Amniotic stem cell (primary cell): ENCODE results near the gene IL1RAPL1.
"Not testable (repeated sequence)": the region's sequence is repeated elsewhere in the genome, so short reads cannot be mapped to it uniquely, and the experiment has no call there.

Source experiments
- DNase-seq: peaks from one replicate; lab custom pipeline; 2025; lab: John Stamatoyannopoulos, UW

Gene IL1RAPL1

DNA sequence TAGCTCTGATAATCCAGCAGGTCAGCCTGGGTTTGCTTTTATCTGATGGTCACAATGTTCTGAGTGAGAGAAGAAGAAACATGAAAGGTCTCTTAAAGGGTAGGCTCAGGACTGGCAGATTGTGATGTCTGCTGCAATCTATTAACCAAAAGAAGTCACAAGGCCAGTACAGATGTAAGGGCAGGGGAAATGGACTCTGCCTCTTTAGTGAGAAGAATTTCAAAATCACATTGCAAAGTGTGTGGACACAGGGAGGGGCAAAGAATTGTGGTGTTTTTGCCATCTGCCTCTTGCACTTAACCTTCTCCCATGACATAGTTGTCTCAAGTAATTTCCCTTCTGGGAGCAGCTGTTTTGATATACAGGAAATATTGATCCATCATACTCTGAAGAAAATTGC lies 40.9 kb downstream of the IL1RAPL1 start:
- DNase-seq: no peak

DNA sequence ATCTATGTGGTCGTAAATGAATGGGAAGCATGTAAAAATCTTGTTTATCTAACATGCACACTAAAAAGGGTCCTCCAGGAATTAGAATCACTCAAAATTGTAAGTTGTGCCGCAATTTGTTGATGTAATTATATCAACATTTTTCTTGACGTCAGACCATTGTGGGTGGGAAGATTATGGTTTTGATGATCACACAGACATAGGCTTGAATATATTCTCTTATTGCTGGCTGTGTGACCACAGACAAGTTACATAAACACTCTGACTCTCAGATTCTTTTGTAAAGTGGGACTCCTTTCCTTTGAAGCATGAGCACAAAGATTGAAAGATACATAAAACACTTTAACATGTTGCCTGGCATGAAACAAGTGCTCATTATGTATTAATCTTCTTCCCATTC lies 51.5 kb downstream of the IL1RAPL1 start:
- DNase-seq: no peak

DNA sequence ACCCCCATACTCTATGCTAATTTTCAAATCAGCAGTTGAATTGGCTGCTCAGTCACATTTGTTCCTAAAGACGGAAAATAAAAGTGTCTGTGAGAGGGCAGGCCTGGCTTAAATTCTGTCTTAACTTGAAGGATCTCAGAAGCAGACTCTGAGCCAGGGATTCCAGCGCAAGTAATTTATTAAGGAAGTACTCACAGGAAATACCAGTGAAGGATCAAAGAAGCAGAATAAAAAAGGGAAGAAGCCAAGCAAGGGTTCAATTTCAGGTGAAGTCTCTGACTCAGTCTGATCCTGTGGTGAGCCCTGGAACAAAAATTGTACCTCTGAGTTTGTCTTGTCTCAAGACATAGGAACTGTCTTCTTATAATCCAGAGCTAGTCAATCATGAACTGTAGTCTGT lies 52.2 kb downstream of the IL1RAPL1 start:
- DNase-seq: no peak

DNA sequence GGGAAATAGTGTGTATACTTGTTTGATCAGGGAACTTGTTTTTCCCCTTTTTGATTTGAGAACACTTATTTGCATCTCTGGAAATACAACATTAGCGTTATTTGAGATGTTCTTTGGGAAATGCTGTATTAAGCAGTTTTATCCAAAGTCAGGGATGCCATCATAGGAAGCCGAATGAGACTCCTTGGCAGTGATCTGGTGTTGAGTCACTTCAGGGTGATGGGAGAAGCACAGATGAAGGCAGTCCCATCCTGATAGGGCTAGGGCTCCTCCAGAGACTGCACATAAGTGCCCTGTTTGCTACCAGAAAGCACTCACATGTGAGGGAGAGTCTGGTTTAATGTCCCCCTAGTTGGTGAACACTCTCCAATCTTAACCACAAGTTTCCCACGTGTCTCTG lies 62.3 kb downstream of the IL1RAPL1 start:
- DNase-seq: no peak

DNA sequence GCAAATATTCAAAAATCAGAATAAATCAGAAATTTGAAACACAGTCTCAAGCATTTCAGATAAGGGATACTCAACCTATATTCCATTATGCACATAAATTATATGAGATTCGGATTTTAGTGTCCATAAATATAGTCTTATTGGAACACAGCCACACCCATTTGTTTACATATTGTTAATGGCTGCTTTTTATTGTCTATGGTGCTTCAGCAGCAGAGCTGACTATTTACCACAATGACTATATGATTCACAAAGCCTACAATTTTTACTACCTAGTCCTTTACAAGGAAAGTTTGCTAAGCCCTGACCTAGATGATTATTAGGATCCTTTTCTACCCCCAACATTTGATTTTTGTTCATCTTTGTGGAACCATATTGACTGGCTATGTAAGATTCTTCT lies 63.9 kb downstream of the IL1RAPL1 start:
- no peak for DNase-seq

DNA sequence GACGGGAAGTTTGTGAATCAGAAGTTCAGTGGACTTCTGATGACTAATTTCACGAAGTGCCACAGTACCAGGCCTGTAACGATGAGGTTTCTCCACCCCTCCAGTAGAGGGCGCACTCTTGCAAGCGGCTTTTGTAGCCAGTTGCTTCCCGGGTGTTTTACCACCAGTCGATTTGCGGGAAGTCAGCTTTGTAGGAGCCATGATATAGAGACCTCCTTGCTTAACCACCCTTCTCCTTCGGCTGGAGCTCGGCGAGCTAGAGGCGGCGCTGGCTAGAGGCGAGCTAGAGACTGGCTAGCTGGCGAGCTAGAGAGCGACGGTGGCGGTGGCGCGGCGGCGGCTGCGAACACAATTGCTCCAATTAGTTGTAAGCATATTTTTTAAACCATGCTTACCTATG lies 72.0 kb downstream of the IL1RAPL1 start:
- no peak for DNase-seq

DNA sequence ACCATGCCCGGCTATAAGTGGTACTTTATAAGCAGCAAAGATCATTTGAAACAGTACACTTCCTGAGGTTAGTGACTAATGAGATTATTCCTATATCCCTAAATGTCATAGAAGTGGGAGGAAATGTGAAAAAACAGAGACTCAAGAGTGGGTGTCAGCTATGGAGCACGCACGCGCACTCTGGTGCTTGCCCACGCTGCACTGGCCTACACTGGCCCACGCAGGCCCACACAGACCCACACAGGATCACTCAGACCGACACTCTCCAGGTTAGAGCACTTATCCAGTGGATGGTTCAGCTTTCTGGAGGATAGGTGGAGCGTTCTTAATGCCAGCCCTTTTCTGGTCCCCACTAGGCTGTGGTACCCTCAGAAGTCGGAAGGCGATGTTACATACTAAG lies 78.5 kb downstream of the IL1RAPL1 start:
- no peak for DNase-seq

DNA sequence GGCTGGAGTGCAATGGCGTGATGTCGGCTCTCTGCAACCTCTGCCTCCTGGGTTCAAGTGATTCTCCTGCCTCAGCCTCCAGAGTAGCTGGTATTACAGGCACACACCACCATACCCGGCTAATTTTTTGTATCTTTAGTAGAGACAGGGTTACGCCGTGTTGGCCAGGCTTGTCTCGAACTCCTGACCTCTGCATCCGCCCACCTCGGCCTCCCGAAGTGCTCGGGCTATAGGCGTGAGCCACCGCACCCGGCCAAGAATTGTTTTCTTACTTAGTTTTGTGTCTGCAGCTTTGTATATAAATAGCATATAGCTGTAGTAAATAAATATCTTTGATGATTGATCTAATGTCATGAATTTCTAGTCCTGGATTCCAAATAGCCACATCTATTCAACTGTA lies 81.1 kb downstream of the IL1RAPL1 start:
- DNase-seq: no peak

DNA sequence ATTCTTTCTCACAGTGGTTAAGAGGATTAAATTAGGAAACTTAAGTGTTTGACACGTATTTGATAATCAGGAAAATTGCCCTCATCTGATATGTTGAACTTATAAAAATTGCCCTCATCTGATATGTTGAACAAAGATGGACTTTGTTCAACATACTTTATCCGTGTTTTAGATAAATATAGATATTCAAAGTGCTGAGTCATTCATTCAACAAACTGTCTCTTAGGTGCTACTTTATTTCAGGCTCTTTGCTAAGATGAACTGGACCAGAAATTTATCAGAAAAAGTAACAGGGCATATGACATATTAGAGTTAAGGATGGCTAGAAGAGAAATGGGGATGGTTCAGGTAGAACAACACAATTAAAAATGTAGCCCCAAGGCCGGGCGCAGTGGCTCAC lies 81.7 kb downstream of the IL1RAPL1 start:
- DNase-seq: no peak

DNA sequence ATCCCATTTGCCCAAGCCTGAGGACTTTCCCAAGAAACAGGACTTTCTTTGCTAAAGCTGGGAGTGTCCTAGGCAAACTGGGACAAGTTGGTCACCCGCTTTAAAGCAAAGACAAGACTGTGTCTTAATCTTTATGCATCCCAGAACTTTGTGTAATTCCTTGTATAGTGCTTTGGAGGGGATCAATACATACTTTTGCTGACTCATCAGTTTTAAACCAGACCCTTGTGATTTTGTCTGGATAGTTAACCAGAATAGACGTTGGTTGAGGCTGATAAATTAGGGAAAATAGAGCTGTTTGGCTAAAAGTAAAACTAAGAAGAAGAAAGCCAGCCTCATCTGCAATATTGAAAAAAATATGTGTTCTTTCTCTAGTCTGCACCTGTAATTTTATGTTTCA lies 82.8 kb downstream of the IL1RAPL1 start:
- DNase-seq: no peak

DNA sequence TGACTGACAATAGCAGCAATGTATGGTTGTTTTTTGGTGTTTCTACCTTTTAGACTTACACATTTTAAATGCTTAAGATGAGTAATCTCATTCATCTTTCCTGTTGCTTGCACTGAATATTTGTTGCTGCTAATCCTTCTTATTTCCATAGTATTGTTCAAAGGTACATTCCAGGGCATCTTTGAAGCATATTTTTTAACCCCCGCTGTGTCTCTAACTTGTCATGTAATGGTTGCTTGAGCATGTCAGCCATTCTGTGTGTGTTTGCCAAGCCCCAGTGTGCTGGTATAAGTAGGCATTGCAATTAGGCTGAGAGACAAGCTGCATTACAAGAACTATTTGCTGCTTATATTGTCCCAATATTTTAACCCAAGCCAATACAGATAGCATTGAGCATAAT lies 87.9 kb downstream of the IL1RAPL1 start:
- no peak for DNase-seq

DNA sequence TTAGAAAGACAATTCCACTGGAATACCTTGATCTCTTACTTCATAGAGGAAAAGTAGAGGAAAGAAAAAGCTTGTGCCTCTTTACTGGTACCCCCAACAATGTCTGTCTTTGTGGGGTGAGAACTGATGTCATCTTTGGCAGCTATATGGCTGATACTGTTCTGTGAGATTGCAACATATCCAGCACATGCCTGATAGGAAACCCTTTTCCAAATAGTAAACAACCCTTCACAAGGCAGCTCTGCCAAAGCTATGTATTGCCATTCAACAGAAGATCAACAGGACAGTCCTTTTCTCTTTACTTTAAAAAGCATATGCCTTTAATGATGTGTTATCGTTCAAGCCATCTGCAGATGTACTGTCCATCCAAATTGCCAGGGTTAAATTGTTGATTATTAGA lies 105.9 kb downstream of the IL1RAPL1 start:
- no peak for DNase-seq

DNA sequence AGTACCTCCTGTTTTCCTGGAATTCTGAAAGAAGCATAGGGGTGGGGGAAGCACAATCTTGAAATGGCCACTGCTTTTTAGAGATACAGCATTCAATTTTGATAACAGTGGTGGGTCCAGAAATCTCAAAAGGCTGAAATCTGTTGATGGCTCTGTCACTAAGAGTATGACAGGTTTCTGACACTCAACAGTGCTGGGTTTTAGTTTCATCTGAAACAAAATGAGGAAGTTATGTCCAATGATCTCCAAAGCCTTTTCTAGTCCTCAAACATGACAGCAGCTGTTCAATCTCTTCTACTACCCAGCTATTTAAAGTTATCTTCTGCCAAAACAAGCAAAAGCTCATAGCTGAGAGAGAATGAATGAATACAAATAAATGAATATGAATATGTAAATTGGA lies 110.5 kb downstream of the IL1RAPL1 start:
- no peak for DNase-seq

DNA sequence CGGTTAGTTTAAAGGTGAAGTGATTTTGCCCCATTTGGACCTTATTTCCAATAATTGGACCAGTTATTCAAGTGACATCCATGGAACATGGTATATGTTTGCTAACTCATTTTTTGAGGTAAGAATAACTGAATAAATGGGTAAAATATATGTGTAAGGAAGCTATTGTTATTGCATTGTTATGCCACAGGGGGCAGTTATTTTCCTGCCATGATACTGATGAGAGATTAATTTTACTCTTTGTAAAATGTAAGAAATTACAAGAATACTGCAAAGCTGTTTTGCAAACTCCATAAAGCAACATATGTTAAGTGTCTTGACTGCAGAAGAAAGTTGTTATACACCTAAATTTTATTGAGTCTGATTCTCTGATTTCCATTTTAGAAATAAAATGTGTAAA lies 114.0 kb downstream of the IL1RAPL1 start:
- no peak for DNase-seq

DNA sequence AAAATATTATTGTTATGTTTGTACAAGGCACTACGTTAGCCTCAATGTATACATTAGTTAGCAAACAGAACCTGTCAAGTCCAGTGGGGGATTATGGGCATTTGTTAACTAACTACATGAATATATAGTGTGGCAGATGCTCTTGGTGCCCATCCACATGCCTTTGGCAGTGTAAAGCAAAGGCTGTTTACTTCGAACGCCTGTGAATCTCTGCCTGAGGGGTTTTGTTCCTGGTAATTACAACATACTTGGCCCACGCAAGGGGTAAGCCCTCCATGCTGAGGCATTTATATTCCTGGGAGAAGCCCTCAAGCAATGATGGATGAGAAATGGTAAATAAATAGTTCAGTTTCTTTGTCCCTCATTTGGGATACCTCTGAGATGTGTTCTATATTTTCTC lies 119.7 kb downstream of the IL1RAPL1 start:
- DNase-seq: no peak

DNA sequence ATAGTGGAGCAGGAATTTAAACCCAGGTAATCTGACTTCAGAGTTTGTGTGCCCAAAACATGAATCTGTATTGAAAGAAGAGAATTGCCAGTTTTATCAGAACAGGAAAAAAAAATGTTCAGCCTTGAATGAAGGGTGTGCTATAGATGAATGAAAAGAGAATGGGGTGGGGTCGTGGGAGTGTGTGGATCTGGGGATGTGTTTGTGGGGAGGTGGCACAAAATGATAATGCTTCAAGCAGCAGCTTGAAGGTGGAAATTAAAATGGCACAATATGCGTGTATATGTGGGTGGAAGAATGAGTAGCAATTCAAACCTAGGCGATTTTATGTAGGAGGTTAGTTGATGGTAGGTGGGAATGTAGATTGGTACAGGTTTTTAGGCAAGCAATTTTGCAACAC lies 122.2 kb downstream of the IL1RAPL1 start:
- no peak for DNase-seq

DNA sequence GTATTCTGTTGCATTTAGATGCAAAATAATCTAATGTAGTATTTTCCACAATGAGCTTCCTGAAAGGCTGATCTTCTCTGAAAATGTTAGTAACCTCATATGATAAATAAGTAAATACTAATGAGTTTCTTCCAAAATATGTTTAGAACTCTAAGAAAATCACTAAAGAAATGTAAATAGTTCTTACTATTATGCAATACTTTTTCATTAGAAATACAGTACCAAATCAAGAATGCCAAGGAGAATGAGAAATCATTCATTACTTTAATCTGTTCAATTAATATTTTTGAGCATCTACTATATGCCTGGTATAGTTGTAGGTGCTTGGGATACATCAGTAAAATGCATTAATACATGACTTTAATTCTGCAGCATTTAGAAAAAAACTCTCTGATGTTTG lies 130.6 kb downstream of the IL1RAPL1 start:
- no peak for DNase-seq

DNA sequence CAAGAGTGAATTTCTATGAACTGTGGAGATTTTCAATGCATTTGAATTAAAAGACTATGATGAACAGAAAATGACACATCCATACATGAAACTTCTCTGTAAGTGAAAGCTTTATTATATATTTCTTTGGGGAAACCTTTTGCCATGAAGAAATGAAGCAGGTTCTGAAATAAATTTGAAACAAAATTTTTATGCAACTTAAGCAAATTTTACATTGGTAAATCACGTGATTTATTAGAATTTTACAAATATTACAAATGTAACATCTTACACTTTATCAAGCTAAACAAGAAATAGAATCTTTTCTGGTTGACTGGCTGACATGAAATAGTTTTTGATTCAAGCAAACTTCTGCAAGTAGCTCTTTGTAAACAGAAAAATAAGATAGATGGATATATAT lies 131.2 kb downstream of the IL1RAPL1 start:
- DNase-seq: no peak

DNA sequence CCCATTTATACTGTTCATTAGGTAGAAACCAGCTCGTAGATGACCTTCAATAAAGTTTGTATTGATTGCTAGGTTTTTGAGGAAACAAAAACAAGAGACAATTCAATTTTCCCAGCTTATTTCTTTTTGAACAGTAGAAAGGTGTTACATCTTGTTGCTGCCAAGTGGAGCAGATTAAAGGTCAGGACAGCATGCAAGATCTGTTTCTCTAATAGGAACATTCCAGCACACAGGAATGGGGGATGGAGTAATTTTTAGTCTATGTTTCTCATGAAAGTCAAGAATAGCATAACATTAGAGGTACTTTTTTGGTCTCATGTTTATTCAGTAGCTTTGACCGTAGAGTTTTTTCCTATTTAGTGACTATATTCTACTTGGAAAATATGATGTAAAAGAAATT lies 132.4 kb downstream of the IL1RAPL1 start:
- no peak for DNase-seq

DNA sequence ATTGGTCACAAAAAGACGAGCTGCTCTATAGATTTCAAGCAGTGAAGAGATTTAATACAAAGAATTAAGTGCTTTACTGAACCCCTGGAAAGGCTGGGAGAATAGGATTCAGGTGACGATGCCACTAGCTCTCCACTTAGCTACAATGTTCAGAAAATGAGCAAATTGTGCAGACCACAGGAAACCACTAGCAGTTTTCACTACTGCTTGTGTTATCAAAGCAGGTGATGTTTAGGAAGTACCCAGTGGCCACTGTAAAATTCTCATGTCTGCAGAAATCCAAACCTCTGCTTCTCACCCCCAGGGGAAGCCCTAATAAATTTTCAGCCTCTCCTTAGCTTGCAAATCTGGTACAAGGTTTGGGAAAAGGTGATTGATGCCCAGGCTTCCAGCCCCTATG lies 165.1 kb downstream of the IL1RAPL1 start:
- DNase-seq: no peak

DNA sequence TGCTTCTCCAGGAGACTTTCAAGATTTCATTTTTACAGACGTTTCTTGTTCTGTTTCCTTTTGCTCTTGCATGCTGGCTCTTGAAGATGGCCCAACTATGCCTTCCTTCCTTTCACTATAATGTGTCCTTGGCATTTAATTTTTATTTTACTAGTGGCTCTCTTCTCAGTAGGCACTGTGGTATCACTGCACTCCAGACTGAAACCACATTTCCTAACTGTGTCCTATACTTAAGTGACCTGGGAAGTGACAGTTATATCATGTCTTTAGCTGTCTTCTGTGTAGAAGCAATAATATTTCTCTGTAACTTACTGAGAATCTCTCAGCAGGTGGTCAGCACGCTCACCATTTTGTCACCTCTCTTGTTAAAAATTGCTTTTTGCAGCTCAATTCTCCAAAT lies 168.9 kb downstream of the IL1RAPL1 start:
- DNase-seq: no peak

DNA sequence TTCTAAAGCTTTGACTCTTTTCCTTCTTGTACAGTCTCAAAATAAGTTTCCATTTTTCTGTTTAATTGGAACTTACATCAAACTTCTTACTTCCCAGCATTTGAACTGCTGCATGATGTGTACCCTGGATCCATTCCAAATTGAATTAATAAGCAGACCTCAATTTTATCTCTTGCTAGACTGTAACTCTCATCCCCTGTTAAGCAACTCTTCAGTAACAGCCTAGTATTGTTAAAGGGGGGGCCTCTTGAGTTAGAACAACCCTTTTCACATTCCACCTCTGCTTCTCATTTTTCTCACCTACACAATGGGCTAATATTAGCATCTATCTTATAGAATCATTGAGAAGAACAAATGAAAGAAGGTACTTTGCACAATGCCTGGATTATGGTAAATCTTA lies 169.4 kb downstream of the IL1RAPL1 start:
- no peak for DNase-seq

DNA sequence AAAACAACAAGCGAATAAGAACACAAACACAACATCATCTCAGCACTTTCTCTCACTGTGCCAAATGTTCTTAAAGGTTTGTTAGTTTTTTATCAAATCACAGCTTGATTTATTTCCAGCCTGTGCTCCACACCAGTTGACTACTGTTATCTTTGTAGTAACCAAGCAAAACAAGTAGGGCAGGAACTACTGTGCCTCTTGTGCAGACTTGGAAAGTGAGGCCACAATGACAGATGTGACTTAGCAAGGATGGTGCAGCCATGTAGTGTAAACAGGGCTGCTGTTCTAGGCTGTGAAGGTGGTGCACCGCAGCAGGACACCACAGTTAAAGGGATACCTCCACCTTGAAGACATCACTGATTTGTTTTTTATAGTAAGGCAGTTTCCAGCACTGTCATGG lies 170.0 kb downstream of the IL1RAPL1 start:
- no peak for DNase-seq

DNA sequence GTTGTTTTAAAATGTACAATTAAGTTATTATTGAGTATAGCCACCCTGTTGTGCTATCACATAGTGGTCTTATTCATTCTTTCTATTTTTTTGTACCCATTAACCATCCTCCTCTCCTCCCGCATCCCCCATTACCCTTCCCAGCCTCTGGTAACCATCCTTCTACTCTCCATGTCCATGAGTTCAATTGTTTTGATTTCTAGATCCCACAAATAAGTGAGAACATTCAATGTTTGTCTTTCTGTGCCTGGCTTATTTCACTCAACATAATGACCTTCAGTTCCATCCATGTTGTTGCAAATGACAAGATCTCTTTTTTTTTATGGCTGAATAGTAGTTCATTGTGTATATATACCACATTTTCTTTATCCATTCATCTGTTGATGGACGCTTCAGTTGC lies 179.3 kb downstream of the IL1RAPL1 start:
- DNase-seq: not testable (repeated sequence)

DNA sequence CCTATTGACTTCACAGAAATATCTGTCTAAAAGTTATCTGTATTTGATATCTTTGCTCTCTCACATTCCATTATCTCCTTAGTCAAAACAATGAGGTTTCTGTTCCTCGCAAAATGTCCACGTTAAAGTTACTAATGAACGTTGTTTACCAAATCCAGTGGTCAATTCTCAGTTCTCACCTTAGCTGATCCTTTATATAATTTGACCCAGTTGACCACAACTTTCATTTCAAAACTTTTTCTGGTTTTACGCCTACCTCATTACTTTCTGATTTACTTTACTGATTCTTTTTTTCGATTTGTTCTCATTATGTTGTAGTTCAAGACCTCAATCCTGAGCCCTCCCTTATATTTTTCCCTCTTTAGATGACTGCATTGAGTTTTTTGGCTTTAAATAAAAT lies 186.6 kb downstream of the IL1RAPL1 start:
- DNase-seq: no peak
